GM12801 (cell line): ENCODE results near the gene LGI2.

Experiments used
- TF ChIP-seq, protein P1 (sequence below): IDR thresholded peaks from one replicate; pipeline ENCODE4 v1.5.1; 2011; ENCODE audit warnings: control low read depth; ENCODE audit not compliant: insufficient read length; ENCODE audit errors: extremely low read depth

The LGI2 gene

DNA sequence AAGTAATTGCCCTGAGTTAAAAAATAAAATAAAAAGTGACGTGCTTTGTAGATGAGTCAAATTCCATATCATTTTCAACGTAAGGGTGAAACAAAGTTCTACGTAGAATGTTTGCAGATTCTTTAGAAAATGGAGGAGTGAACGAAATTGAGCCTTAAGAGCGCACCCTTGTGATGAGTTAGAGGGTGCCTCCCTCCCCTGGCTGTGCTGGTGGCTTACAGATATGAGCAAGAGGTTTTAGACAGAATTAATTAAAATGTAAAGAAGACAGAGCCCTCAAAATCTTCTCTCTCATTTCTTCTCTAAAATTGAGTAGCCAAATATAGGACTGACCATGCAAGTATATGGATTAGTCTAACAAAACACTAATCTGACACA, 30.2 kb upstream of the LGI2 start:
- TF ChIP-seq, protein P1, sequence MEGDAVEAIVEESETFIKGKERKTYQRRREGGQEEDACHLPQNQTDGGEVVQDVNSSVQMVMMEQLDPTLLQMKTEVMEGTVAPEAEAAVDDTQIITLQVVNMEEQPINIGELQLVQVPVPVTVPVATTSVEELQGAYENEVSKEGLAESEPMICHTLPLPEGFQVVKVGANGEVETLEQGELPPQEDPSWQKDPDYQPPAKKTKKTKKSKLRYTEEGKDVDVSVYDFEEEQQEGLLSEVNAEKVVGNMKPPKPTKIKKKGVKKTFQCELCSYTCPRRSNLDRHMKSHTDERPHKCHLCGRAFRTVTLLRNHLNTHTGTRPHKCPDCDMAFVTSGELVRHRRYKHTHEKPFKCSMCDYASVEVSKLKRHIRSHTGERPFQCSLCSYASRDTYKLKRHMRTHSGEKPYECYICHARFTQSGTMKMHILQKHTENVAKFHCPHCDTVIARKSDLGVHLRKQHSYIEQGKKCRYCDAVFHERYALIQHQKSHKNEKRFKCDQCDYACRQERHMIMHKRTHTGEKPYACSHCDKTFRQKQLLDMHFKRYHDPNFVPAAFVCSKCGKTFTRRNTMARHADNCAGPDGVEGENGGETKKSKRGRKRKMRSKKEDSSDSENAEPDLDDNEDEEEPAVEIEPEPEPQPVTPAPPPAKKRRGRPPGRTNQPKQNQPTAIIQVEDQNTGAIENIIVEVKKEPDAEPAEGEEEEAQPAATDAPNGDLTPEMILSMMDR: no peak

DNA sequence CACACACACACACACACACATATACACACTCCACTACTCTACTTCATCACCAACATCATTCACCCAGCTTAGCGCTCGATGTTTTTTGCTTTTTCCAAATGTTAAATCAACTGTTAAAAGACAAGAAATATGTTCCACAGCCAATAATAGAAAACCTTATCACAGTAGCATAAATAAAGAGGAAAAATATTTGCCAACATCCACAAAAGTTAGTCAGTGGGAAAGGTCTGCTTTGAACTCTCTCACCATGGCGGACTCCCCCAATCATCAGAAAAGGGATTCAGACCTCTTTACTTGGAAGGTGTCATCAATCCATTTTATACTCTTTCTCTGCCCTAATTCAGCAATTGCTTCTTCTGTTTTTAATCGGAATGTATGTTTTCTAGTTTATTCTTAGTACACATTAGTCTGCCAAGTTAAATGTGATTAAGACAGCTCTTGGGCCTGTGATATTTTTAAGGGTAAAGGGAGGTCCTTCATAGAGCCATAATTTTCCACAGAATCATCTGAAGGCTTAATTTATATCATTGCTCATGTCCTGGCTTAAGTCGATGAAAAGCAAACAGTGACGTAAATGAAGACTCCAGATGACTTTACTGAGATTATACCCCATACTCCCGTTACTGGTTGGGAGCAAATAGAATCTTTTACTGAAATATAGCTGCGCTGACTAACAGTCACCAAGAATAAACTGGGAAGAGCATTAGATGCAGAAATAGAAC, 29.7 kb upstream of the LGI2 start:
- TF ChIP-seq, protein P1: no peak

DNA sequence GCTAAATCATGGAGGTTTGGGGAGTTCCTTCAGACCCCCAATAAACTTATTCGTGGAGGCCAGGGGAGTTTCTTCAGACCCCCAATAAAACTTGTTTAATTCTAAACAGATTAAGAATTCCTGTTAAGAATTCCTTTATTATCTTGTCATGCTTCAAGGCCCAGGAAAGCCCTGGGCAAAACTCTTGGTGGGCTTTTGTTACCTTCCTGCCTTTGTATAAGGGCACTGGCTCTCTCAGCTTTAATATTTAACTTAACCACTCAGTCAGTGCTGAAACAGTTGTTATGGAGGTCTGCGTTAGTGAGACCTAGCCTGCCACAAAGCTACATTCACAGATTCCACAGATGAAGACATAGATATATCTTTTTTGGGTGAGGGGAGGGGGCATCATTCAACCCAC, 29.0 kb upstream of the LGI2 start:
- TF ChIP-seq, protein P1: no peak

DNA sequence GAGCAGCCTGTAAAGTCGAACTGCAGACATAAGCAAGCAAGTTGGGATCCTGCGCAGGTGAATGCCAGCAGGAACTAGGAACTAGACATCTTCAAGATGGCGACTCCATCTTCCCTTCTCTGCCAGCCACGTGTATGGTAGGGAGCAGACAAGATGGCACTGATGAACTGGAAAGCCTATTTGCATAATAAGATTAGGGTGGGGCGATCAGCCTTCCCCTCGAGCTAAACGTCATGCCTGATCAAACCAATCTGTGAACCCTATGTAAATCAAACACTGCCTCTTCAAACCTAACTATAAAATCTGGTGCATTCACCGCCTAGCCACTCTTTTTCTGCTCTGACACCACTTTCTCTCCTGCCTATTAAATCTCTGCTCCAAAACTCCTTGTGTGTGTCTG, 28.1 kb upstream of the LGI2 start:
- TF ChIP-seq, protein P1: no peak

DNA sequence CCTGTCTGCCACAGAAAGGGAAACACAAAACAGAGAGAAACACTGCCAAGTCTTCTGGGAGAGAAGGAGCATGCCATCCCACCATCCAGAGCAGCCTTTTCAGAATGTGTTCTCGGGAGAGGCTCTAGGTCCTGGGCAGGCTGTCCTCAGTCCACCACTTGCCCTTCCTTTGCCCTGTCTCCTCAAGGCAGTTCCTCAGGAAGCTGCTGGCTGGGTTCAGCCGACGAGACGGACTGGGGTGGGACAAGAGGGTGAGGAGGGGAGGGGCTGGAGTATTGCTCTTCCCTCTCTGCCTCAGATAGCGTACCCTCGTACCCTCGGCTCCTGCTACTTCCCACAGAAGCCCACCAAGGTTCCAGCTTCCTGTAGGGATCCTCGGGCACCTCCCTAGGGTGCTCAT, 26.6 kb upstream of the LGI2 start:
- TF ChIP-seq, protein P1: no peak

DNA sequence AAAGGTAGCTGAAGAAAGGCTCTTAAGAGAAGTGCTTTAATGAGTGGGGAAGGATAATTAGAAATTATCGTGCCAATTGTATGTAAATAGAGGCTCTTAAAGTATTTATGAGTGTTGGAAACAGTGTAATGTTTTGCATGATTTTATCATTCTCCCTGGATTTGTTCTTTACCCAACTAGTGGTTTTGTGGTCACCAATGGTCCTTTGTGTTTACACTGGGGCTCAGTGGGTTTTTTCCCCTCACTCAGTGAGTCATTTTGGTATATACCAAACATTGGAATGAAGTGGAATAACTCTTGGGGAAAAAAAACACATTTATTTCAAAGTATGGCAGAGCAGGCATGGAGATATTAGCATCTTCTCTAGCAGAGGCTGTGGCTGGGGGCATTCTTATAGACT, 20.8 kb upstream of the LGI2 start:
- TF ChIP-seq, protein P1: no peak

DNA sequence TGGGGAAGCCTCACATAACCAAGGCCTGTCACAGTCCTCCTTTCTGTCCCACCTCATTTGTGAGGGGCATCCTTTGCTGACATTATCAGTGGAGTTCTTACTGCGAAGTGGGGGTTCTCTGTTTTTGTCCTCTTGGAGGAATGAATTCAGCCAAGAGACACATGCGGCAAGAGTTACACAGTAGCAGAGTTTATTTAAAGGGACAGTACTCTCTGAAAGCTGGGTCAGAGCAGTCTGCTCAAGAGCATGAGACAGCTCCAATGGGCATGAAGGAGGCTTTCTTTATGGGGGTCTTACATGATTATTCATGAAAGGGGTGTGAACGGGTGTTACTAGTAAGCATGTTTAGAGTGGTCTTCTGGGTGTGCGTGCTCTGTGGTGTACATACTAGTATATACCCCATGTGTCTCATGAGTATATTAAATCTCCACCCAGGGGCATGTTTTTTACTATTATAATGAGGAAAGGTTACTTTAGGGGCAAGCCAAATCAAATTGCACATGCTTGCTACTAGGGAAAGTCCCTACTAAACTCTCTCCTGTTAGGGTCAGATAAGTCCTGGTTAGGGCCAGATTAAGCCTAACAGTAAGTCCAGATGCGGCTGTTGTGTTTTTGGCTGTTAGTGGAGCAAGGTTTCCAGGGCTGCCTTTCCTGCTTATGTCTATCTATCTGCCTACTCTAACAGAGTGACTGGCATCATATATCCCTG, 19.8 kb upstream of the LGI2 start:
- TF ChIP-seq, protein P1: no peak
